Liver (tissue), 3 donors: ENCODE measurements around the gene GPX4.

Experiments used
- CTCF ChIP-seq: fragments of 150-350 bp; IDR thresholded peaks from 2 replicates; pipeline ENCODE4 v1.5.1; 2017; ENCODE audit warnings: improper control_type of control experiment, low read depth, low read length; ENCODE audit not compliant: missing input control
- EGR1 ChIP-seq, 2 donors: IDR thresholded peaks; 2 replicates each; pipeline ENCODE4 v1.6.1; 2016 to 2018; ENCODE audit warnings: antibody characterized with exemption in 2 of 2, low read depth in 2 of 2
- MAX ChIP-seq: IDR thresholded peaks from 2 replicates; pipeline ENCODE4 v1.6.1; 2016; ENCODE audit warnings: antibody characterized with exemption
- RAD21 ChIP-seq, 2 donors: IDR thresholded peaks; 2 replicates each; pipeline ENCODE4 v1.6.1; 2016; ENCODE audit warnings: antibody characterized with exemption in 2 of 2, mild to moderate bottlenecking in 2 of 2
- SP1 ChIP-seq: IDR thresholded peaks from 2 replicates; pipeline ENCODE4 v1.6.1; 2018; ENCODE audit warnings: antibody characterized with exemption, mild to moderate bottlenecking
- TAF1 ChIP-seq: conservative IDR thresholded peaks from 2 replicates; pipeline ENCODE4 v1.6.1; 2016; ENCODE audit warnings: antibody characterized with exemption, mild to moderate bottlenecking
- ZBTB33 ChIP-seq: IDR thresholded peaks from 2 replicates; pipeline ENCODE4 v1.6.1; 2016; ENCODE audit warnings: antibody characterized with exemption
- donor health status: healthy.
- donor health status: healthy.

- TF ChIP-seq MAX = no peak
- peak; percentile 70 for TF ChIP-seq SP1
- TF ChIP-seq EGR1 (IDR thresholded peaks at IDR 0.05; ENCODE audit: low read depth in 2 of 2) = no peak
- no peak for TF ChIP-seq ZBTB33
- TF ChIP-seq CTCF = no peak
- TF ChIP-seq TAF1 = no peak
- TF ChIP-seq RAD21 (IDR thresholded peaks at IDR 0.05) = no peak
These were observed 29.7 kb downstream of the GPX4 start for GRCh38 chr19:1133471-1133929.
